Memory B cell (primary cell): ENCODE results near the gene DEGS1.

Source experiments
- ATAC-seq: fragments of 150-1000 bp; cut with Tn5 transposase; 2 replicates; pipeline ENCODE4 v1.10.0; 2021; ENCODE audit warnings: low read depth, mild to moderate bottlenecking, moderate library complexity
- DNase-seq, 2 donors: peaks; one replicate each; pipeline ENCODE4 v3.0.0; 2022; ENCODE audit warnings: low spot score in 2 of 2
- H3K27ac Mint-ChIP-seq: one replicate; pipeline ENCODE4 v1.8.0; 2022; ENCODE audit warnings: mild to moderate bottlenecking, moderate library complexity, mixed read lengths
- H3K27me3 Mint-ChIP-seq: one replicate; pipeline ENCODE4 v1.8.0; 2022; ENCODE audit warnings: mixed read lengths
- H3K36me3 Mint-ChIP-seq: one replicate; pipeline ENCODE4 v1.8.0; 2022; ENCODE audit warnings: mild to moderate bottlenecking, mixed read lengths
- H3K4me1 Mint-ChIP-seq: one replicate; pipeline ENCODE4 v1.8.0; 2022; ENCODE audit warnings: mixed read lengths
- H3K4me3 Mint-ChIP-seq: one replicate; pipeline ENCODE4 v1.8.0; 2022; ENCODE audit warnings: mild to moderate bottlenecking, moderate library complexity, mixed read lengths
- H3K9me3 Mint-ChIP-seq: one replicate; pipeline ENCODE4 v1.8.0; 2022; ENCODE audit warnings: mixed read lengths

The DEGS1 gene

DNA sequence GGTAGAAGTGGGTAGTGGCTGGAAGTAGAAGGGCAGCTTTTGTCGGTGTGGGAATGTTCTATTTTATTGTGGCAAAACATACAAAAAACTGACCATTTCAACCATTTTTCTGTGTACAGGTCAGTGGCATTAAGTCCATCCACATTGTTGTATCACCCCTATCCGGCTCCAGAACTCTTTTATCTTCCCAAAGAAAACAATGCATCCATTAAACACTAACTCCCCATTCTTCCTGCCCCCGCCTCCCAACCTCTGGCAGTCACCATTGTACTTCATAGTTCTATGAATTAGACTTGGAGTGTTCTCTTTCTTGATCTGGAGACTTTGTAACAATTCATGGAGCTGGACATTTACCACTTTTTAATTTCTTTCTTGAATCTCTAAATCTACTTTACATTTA lies 55.7 kb downstream of the DEGS1 start:
- no peaks in the 10 kb centered on the region for H3K9me3 Mint-ChIP-seq
- H3K4me3 Mint-ChIP-seq = no peak overlapping the region
- H3K36me3 Mint-ChIP-seq = peaks cover 16% of the 10 kb centered on the region
- H3K27ac Mint-ChIP-seq = peak overlapping the region; percentile 63
- peaks cover 2% of the 10 kb centered on the region for H3K4me1 Mint-ChIP-seq
- DNase-seq (no peak), ATAC-seq (no peak)
- H3K27me3 Mint-ChIP-seq = no peaks in the 10 kb centered on the region
